ENCODE data around the gene MYL2. TPM values are rescaled to one million over a fixed set of nuclear protein-coding genes. Genes with fewer than 3 reads are reported as not detected.

MYL2 gene
- total RNA-seq, 4 donors from 2014 or later: not detected

GRCh38 chr12:110912263-110912662 is 8.1 kb downstream of the MYL2 start:
- Histone ChIP-seq H3K27me3 (no peaks in the 10 kb centered on the region), H3K36me3 (no peaks in the 10 kb centered on the region), H3K27ac (no peak overlapping the region), H3K4me1 (peaks cover 0 to 6% (median 3%) of the 10 kb centered on the region in 4 donors), H3K4me3 (no peak overlapping the region), H3K9me3 (no peaks in the 10 kb centered on the region)
- DNase-seq: no peak
- no peak for TF ChIP-seq CTCF (IDR thresholded peaks at IDR 0.05)
- no peak for TF ChIP-seq POLR2A (IDR thresholded peaks at IDR 0.05)

GRCh38 chr12:110908377-110909152 is 11.8 kb downstream of the MYL2 start:
- Histone ChIP-seq H3K36me3 (no peaks in the 10 kb centered on the region), H3K4me1 (peaks cover 0 to 5% (median 3%) of the 10 kb centered on the region in 4 donors), H3K9me3 (no peaks in the 10 kb centered on the region), H3K27me3 (no peaks in the 10 kb centered on the region), H3K27ac (no peak overlapping the region), H3K4me3 (no peak overlapping the region)
- no peak for DNase-seq
- TF ChIP-seq POLR2A (IDR thresholded peaks at IDR 0.05): no peak
- TF ChIP-seq CTCF (IDR thresholded peaks at IDR 0.05): no peak

- Histone ChIP-seq H3K9me3 (no peaks in the 10 kb centered on the region), H3K36me3 (no peaks in the 10 kb centered on the region), H3K4me1 (no peaks in the 10 kb centered on the region), H3K27ac (no peak overlapping the region), H3K27me3 (no peaks in the 10 kb centered on the region), H3K4me3 (no peak overlapping the region)
- TF ChIP-seq CTCF (IDR thresholded peaks at IDR 0.05) (no peak), POLR2A (IDR thresholded peaks at IDR 0.05) (no peak)
- no peak for DNase-seq
Observed at GRCh38 chr12:110907583-110907982, 12.8 kb downstream of the MYL2 start.

GRCh38 chr12:110906985-110907384 is 13.4 kb downstream of the MYL2 start:
- Histone ChIP-seq H3K27ac (no peak overlapping the region), H3K4me3 (no peak overlapping the region), H3K9me3 (no peaks in the 10 kb centered on the region), H3K27me3 (no peaks in the 10 kb centered on the region), H3K4me1 (no peaks in the 10 kb centered on the region), H3K36me3 (no peaks in the 10 kb centered on the region)
- DNase-seq: no peak
- TF ChIP-seq CTCF (IDR thresholded peaks at IDR 0.05): no peak
- TF ChIP-seq POLR2A (IDR thresholded peaks at IDR 0.05): no peak

GRCh38 chr12:110906516-110906915 is 13.9 kb downstream of the MYL2 start:
- TF ChIP-seq POLR2A (IDR thresholded peaks at IDR 0.05): no peak
- no peak for TF ChIP-seq CTCF (IDR thresholded peaks at IDR 0.05)
- H3K27me3 ChIP-seq: no peaks in the 10 kb centered on the region
- no peak overlapping the region for H3K4me3 ChIP-seq
- no peak for DNase-seq
- H3K27ac ChIP-seq: peak overlapping the region in 1 of 4 donors; percentile 26
- no peaks in the 10 kb centered on the region for H3K4me1 ChIP-seq
- no peaks in the 10 kb centered on the region for H3K9me3 ChIP-seq
- no peaks in the 10 kb centered on the region for H3K36me3 ChIP-seq
